ENCODE data around the gene NT5C.
"Not testable (repeated sequence)": the region's sequence is repeated elsewhere in the genome, so short reads cannot be mapped to it uniquely, and the experiment has no call there.

Gene NT5C

DNA sequence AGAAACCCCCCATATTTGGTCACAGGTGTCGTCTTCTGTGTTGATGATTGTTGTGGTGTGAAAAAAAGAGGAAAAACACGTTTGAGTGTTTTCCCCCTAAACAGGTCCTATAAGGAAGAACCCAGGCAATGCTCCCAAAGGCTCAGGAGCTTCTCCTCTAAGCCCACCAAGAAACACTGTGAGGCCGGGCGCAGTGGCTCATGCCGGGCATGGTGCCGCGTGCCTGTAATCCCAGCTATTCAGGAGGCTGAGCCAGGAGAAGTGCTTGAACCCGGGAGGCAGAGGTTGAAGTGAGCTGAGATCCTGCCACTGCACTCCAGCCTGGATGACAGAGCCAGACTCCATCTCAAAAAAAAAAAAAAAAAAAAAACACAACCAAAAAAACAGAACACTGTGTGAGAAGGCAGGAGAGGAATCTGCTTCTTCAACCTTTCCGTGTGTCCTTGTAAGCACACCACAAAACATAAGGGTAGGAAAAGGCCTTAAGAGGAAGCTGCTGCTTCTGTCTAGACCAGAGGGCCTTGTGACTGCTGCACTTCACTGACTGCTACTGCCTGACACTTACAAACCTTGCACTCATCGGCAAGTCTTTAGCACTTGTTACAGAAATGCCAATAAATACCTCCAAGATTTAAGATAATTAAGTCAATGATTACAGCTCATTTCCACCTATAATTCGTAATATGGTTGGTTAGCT is 13.4 kb upstream of the NT5C start:
- DNase-seq (ENCODE audit: low spot score) = no peak

DNA sequence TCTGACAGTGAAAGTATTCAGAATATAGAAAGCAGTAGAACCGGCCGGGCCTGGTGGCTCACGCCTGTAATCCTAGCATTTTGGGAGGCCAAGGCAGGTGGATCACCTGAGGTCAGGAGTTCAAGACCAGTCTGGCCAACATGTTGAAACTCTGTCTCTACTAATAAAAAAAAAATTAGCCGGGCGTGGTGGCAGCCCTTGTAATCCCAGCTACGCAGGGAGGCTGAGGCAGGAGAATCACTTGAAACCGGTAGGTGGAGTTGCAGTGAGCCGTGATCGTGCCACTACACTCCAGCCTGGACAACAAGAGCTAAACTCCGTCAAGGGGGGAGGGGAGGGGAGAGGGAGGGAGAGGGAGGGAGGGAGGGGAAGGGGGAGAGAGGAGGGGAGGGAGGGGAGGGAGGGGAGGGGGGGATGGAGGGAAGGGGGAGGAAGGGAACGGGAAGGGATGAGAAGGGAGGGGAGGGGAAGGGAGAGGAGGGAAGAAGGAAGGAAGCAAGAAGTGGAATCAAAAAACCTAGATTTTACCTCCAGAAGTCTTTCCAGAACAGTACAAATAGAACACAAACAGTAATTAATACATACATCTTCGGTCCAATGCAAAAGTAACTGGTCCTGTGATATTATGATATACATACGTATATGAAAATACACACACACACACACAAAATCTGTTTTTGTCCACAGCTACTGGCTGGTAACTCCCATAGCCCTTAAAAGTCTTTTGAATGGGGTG is 10.9 kb upstream of the NT5C start:
- DNase-seq (ENCODE audit: low spot score) = no peak

DNA sequence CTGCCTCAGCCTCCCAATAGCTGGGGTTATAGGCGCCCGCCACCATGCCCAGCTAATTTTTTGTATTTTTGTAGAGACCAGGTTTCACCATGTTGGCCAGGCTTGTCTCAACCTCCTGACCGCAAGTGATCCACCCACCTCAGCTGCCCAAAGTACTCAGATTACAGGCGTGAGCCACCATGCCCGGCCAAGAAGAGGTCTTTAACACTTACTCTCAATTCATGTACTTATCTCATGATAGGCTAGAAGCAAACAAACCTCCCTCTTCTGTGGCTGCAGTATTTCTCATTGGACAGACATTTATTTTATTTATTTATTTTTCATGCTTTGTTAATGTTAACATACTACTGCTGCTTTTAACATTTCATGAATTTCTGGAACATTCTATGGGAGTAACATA is 7.0 kb upstream of the NT5C start:
- no peak for DNase-seq (ENCODE audit: low spot score)

- DNase-seq (ENCODE audit: low spot score) = not testable (repeated sequence)
Measured at GRCh38 chr17:75137762-75138161, 6.2 kb upstream of the NT5C start.

DNA sequence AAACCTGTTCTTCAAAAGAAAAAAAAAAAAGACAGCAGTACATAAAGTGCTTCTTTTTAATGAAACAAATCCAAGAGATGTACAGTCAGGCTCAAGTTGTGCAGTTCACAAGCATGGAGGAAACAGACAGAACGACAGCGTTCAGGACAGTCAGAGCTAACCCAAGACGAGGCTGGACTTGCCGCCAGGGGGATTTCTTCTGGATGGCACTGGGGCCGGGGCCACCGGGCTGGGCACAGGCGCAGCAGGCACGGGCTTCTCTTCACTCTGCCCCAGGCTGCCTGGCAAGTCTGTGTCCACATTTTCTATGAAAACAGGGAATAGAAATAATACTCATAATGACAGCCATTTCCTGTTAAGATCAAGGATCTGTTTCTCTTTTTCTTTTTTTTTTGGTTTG is 4.4 kb upstream of the NT5C start:
- no peak for DNase-seq (ENCODE audit: low spot score)

- no peak for DNase-seq (ENCODE audit: low spot score)
Measured at GRCh38 chr17:75135452-75135851, 3.9 kb upstream of the NT5C start.

DNA sequence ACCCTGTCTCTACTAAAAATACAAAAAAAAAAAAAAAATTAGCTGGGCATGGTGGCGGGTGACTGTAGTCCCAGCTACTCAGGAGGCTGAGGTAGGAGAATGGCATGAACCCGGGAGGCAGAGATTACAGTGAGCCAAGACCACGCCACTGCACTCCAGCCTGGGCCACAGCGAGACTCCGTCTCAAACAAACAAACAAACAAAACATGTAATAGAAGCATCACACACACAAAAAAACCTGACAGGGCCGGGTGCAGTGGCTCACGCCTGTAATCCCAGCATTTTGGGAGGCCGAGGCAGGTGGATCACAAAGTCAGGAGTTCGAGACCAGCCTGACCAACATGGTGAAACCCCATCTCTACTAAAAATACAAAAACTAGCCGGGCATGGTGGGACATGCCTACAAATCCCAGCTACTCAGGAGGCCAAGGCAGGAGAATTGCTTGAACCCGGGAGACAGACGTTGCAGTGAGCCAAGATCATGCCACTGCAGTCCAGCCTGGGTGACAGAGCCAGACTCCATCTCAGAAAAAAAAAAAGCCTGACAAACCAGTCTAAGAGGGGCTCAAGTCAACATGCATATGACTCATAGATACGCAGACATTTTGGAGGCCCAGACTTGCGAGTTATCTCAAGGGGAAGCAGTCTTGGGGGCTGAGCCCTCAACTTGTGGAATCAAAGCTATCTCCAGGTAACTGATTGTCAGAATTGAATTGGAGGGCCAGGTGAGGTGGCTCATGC is 2.2 kb upstream of the NT5C start:
- DNase-seq (ENCODE audit: low spot score) = not testable (repeated sequence)

- no peak for DNase-seq (ENCODE audit: low spot score)
Measured at GRCh38 chr17:75133001-75133400, 1.5 kb upstream of the NT5C start.

- DNase-seq (ENCODE audit: low spot score) = not testable (repeated sequence)
Measured at GRCh38 chr17:75132018-75133000, 767 bp upstream of the NT5C start.

DNA sequence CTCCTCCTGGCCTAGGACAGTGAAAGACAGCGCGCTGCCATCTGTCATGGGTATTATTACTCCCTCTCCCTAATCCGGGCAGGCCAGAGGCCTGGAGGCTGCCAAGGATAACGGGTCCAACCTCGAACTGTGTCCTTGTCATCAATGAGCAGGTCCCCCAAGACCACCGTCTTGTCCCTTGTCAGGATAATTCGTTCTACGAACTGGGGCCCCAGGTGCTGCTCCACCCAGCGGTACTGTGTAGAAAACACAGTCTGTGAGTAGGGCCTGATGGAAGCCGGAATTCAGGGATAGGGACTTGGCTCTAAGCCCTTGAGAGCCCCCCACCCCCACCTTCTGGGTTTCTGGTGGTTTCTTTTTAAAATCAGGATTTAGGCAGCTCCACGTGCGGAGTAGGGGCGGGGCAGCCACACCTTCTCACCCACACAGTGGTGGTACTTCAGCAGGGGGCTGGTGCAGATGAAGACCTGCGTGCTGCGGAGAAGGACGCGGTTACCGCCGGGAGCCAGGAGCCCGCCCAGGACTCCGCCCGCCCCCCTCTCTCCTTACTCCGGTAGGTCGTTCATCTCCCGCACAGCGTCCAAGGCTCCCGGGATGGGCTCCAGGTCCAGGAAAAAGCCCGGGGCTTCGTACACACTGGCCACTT is 787 bp downstream of the NT5C start:
- DNase-seq (ENCODE audit: low spot score) = peak; percentile 51

DNA sequence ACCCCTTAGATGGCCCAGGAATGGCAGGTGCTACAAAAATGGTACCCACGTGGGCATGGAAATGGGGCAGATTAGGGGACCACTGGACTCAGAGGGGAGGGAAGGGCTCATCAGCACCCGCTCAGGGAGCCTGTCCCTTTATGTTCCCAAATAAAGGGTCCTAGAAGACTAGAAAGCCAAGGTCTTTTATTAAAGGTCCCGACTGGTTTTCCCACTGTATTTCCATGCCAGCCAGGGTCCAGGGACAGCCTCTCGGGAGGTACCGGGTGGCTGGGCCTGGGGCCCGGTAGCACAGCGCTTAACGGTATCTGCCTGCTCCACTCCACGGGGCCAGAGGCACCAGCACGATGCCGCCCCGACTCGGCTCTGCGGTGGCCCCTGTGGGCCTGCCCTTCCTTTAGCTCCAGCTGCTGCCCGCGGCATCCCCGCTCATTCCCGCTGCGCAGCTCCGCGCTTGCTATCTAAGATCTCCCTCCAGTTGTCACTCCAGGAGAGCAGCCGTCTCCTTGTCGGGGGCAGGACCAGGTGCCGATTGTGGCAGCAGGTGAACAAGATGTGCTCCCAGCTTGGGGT is 1.4 kb downstream of the NT5C start:
- no peak for DNase-seq (ENCODE audit: low spot score)

GRCh38 chr17:75129576-75129975 is 2.0 kb downstream of the NT5C start:
- no peak for DNase-seq (ENCODE audit: low spot score)

DNA sequence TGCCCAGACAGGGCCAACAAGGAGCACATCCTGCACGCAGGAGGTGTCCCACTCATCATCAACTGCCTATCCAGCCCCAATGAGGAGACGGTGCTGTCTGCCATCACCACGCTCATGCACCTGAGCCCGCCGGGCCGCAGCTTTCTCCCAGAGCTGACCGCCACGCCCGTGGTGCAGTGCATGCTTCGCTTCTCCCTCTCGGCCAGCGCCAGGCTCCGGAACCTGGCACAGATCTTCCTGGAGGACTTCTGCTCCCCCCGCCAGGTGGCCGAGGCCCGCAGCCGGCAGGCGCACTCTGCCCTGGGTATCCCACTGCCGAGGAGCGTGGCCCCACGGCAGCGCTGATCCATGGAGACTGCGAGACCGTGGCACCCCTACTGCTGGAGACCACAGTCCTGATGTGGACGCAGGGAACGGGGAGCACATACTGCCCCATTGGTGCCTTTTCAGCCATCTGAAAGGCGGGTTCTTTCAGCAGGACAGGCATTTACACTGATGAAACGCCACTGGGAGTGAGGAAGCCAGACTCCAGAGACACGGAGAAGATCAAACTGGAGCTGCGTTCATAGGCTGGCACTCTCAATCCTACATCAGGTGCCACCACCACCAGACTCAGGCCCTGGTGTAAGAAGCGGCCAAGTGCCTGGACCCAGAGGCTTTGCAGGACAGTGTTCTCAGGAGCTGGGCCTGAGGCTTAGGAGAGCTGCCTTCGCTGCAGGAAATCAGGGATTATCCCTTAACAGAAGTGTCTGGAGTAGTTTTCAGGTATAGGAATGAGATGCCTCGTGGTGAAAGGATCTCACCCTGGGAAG is 2.6 kb downstream of the NT5C start:
- DNase-seq (ENCODE audit: low spot score) = no peak

DNA sequence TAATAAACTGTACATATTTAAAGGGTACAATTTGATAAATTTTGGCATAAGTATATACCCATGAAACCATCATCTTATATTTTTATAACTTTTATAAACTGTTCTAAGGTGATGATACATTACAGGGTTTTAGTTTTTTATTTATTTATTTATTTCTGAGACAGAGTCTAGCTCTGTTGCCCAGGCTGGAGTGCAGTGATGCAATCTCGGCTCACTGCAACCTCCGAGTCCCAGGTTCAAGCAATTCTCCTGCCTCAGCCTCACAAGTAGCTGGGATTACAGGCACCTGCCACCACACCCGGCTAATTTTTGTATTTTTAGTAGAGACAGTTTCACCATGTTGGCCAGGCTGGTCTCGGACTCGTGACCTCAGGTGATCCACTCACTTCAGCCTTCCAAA is 3.6 kb downstream of the NT5C start:
- DNase-seq (ENCODE audit: low spot score) = not testable (repeated sequence)

DNA sequence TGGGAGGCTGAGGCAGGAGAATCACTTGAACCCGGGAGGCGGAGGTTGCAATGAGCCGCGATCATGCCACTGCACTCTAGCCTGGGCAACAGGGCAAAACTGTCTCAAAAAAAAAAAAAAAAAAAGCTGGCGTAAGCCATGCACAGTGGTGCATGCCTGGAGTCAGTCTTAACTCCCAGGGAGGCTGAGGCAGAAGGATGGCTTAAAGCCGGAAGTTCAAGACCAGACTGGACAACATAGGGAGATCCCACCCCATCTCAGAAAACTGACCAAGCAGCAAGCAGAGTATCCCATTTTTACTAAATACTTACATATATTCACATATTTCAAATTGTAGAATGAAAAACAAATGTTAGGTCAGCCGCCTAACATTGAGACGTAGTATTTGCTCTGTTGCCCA is 4.6 kb downstream of the NT5C start:
- DNase-seq (ENCODE audit: low spot score) = no peak

DNA sequence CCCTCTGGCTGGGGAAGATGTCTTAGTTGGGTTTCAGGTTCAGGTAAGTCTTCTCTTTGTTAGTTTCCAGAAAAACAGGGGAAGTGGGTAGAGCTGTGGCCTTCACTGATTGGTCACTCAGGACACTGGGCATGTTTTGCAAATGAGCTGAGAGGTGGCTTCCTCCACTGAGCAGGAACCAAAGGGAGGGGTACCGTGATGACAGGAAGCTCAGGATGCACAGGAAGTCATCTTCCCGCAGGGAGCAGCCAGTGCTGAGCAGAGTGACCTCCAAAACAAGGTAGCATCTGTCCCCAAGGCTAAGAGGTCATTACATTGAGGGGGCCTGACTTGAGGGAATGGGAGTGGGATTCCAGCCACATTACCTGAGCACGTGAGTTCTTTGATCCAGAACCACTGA is 5.6 kb downstream of the NT5C start:
- peak; percentile 34 for DNase-seq (ENCODE audit: low spot score)

- DNase-seq (ENCODE audit: low spot score) = no peak
Measured at GRCh38 chr17:75124819-75125162, 6.8 kb downstream of the NT5C start.

- DNase-seq (ENCODE audit: low spot score) = no peak
Measured at GRCh38 chr17:75124041-75124818, 7.3 kb downstream of the NT5C start.

GRCh38 chr17:75118307-75118706 is 13.2 kb downstream of the NT5C start:
- no peak for DNase-seq (ENCODE audit: low spot score)
